ENCODE results near the gene DLST.
A peak's percentile ranks its signal among the peaks of the same experiment; 100 is the strongest.

DLST gene

GRCh38 chr14:74896400-74896799 is 14.7 kb downstream of the DLST start:
- no peak for DNase-seq (ENCODE audit: low read depth in 2 of 2)

- DNase-seq (ENCODE audit: low read depth in 2 of 2): no peak
Measured at GRCh38 chr14:74897642-74898041, 15.9 kb downstream of the DLST start.

GRCh38 chr14:74898083-74898482 is 16.4 kb downstream of the DLST start:
- DNase-seq (ENCODE audit: low read depth in 2 of 2): no peak

GRCh38 chr14:74898694-74899093 is 17.0 kb downstream of the DLST start:
- no peak for DNase-seq (ENCODE audit: low read depth in 2 of 2)

GRCh38 chr14:74902941-74903705 is 21.4 kb downstream of the DLST start:
- DNase-seq (ENCODE audit: low read depth in 2 of 2): no peak

GRCh38 chr14:74904635-74905503 is 23.2 kb downstream of the DLST start:
- no peak for DNase-seq (ENCODE audit: low read depth in 2 of 2)

- DNase-seq (ENCODE audit: low read depth in 2 of 2): peak; percentile 49 to 77
Measured at GRCh38 chr14:74905595-74906142, 24.0 kb downstream of the DLST start.

- DNase-seq (ENCODE audit: low read depth in 2 of 2): no peak
Measured at GRCh38 chr14:74906925-74907521, 25.3 kb downstream of the DLST start.

- no peak for DNase-seq (ENCODE audit: low read depth in 2 of 2)
Measured at GRCh38 chr14:74907744-74908143, 26.0 kb downstream of the DLST start.

- DNase-seq (ENCODE audit: low read depth in 2 of 2): no peak
Measured at GRCh38 chr14:74908861-74909341, 27.2 kb downstream of the DLST start.

GRCh38 chr14:74909501-74909900 is 27.8 kb downstream of the DLST start:
- no peak for DNase-seq (ENCODE audit: low read depth in 2 of 2)

GRCh38 chr14:74909911-74910310 is 28.2 kb downstream of the DLST start:
- DNase-seq (ENCODE audit: low read depth in 2 of 2): no peak

GRCh38 chr14:74910556-74910955 is 28.8 kb downstream of the DLST start:
- DNase-seq (ENCODE audit: low read depth in 2 of 2): no peak

GRCh38 chr14:74911221-74911620 is 29.5 kb downstream of the DLST start:
- no peak for DNase-seq (ENCODE audit: low read depth in 2 of 2)

- DNase-seq (ENCODE audit: low read depth in 2 of 2): no peak
Measured at GRCh38 chr14:74911704-74912103, 30.0 kb downstream of the DLST start.

- no peak for DNase-seq (ENCODE audit: low read depth in 2 of 2)
Measured at GRCh38 chr14:74912111-74912510, 30.4 kb downstream of the DLST start.

- no peak for DNase-seq (ENCODE audit: low read depth in 2 of 2)
Measured at GRCh38 chr14:74912801-74913200, 31.1 kb downstream of the DLST start.

GRCh38 chr14:74913393-74913910 is 31.7 kb downstream of the DLST start:
- no peak for DNase-seq (ENCODE audit: low read depth in 2 of 2)

- no peak for DNase-seq (ENCODE audit: low read depth in 2 of 2)
Measured at GRCh38 chr14:74913986-74914573, 32.4 kb downstream of the DLST start.

GRCh38 chr14:74915426-74915825 is 33.7 kb downstream of the DLST start:
- DNase-seq (ENCODE audit: low read depth in 2 of 2): no peak

- DNase-seq (ENCODE audit: low read depth in 2 of 2): no peak
Measured at GRCh38 chr14:74915826-74916225, 34.1 kb downstream of the DLST start.

GRCh38 chr14:74917178-74917543 is 35.4 kb downstream of the DLST start:
- DNase-seq (ENCODE audit: low read depth in 2 of 2): no peak
